HG03025 (cell line): ENCODE data around the gene GTF2H4.

ENCODE experiments used
- ATAC-seq: cut with Tn5 transposase; IDR thresholded peaks from one replicate; pipeline ENCODE4 v1.9.1; 2021; ENCODE audit warnings: mild to moderate bottlenecking, moderate library complexity; ENCODE audit not compliant: unreplicated experiment, low FRiP score

The GTF2H4 gene

GRCh38 chr6:30882204-30882758, 25.7 kb upstream of the GTF2H4 start:
- ATAC-seq = no peak

- ATAC-seq = no peak
Measured at GRCh38 chr6:30882759-30883684, 25.0 kb upstream of the GTF2H4 start.

GRCh38 chr6:30883685-30884520, 24.1 kb upstream of the GTF2H4 start, which contains the start of gene DDR1:
DDR1 (plus strand) TSS chr6:30884519; CDS start chr6:30888730, 4,211 bp downstream.
- no peak for ATAC-seq

DNA sequence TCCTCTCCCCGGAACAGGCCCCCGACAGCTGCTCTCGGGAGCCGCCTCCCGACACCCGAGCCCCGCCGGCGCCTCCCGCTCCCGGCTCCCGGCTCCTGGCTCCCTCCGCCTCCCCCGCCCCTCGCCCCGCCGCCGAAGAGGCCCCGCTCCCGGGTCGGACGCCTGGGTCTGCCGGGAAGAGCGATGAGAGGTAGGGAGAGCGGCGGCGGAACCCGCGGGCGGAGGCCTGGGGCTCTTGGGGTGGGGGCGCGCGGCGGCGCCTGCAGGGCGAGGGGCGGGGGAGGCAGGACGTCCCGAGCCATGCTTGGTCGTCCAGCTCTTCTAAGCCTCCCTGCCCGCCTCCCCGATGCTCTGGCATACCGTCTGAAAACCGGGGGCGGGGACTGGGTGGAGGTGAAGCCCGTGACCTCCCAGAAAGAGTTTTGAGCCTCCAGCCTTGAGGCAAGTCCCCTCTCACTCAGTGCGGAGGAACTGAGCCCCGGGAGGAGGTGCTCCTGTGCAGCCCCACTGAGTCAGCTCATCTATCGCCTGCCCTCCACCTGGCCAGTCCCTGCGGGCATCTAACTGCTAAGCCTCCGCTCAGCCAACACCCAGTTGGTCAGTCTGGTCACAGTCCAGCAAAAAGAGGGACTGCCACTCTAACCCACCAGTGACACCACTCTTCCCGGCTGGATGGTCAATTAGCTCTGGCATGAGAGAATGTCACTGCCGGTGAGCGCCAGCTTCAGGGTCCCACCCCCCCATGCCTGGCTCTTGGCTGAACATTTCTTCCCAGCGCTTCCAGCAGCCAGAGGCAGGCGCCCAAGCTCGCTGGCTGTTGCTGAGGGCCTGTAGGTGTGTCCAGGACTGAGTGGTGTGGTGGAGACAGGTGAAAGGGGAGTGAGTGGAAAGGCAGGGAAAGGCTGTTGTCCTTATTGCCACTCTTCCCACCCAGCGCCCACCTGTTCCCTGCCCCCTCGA, 23.2 kb upstream of the GTF2H4 start:
- ATAC-seq = no peak

- no peak for ATAC-seq
Measured at GRCh38 chr6:30885481-30885998, 22.5 kb upstream of the GTF2H4 start.

DNA sequence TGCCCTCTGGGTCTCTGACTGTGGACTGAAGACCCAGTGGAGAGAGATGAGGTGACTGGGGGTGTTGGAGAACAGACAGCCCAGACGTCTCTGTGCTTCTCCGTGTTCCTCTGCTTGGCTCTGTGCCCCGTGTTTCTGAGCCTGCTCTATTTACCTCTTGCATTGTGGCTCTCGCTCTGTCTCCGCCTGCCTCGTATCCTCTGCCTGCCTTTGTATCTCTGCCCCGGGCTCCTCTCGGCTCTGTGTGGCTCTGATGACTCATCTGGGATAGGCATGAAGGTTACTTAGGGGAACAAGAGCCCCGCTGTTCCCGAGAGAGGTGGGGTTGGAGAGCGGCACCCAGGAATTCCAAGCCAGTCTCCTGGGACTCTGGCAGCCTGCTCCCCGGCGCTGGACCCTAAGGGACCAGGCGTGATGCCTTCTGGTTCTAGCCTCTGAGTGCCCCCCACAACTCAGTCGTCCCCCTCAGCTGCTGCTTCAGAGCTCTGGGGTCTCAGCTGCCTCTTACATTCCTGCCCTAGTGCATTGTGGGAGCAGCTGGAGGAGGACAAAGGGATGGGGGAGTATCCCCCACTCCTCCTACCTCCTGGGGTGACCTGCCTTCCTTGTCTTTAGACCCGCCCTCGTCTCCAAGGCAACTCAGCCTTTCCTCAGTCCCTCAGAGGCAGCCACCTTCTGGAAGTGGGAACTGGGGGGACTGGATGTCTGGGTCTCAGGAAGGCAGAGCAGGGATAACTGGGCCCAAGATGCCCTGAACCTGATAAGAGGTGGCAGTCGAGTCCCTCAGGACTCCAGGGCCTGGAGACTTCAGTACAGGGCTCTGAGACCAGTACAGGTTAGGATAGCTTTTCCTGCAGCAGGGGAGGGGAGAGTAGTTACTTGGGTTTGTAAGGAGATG, 21.8 kb upstream of the GTF2H4 start:
- ATAC-seq = no peak

DNA sequence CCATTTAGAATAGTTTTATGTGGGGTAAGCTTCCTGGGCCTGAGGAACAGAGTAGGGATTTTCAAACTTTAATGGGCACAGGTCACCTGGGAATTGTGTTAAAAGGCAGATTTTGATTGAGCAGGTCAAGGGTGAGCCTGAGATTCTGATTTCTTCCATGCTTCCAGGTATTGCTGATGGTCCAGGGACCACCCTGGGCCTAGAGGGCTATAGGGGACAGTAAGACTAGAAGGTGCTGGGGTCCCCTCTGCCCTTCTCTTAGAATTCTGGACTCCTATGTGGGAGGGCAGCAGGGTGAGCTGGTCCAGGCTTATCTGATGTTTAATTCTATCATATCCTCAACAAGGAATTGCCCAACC, 21.1 kb upstream of the GTF2H4 start:
- ATAC-seq = no peak

GRCh38 chr6:30887901-30888815, 19.8 kb upstream of the GTF2H4 start:
- no peak for ATAC-seq

DNA sequence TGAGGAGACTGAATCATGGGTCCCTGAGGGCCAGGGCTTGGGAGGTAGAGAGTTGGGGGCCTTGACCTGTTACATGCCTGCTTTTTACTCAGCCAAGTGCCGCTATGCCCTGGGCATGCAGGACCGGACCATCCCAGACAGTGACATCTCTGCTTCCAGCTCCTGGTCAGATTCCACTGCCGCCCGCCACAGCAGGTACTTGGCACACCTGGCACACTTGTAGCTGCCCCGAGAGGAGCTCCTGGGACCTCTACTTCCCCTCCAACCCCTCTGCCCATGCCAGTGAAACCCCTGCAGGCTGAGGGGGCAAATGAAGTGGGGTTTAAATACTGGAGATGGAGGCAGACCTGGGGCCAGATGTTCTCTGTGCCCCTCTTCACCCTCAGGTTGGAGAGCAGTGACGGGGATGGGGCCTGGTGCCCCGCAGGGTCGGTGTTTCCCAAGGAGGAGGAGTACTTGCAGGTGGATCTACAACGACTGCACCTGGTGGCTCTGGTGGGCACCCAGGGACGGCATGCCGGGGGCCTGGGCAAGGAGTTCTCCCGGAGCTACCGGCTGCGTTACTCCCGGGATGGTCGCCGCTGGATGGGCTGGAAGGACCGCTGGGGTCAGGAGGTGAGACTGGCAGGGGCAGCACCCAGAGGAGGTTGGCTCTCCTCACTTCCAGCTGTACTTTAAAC, 19.1 kb upstream of the GTF2H4 start:
- no peak for ATAC-seq

DNA sequence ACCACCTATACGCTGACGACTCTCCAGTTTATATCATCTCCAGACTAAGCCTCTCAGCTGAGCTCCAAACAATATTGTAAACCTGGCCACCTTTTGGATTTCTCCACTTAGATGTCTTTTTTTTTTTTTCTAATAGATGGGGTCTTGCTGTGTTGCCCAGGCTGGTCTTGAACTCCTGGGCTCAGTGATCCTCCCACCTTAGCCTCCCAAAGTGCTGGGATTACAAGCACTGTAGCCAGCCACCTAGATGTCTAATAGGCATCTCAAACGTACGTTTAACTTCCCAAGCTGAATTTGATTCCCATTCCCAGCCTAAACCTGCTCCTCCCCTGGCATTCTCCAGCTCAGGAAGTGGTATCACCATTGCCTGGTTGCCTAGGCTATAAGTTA, 18.5 kb upstream of the GTF2H4 start:
- ATAC-seq = no peak

- no peak for ATAC-seq
Measured at GRCh38 chr6:30889921-30890645, 17.9 kb upstream of the GTF2H4 start.

DNA sequence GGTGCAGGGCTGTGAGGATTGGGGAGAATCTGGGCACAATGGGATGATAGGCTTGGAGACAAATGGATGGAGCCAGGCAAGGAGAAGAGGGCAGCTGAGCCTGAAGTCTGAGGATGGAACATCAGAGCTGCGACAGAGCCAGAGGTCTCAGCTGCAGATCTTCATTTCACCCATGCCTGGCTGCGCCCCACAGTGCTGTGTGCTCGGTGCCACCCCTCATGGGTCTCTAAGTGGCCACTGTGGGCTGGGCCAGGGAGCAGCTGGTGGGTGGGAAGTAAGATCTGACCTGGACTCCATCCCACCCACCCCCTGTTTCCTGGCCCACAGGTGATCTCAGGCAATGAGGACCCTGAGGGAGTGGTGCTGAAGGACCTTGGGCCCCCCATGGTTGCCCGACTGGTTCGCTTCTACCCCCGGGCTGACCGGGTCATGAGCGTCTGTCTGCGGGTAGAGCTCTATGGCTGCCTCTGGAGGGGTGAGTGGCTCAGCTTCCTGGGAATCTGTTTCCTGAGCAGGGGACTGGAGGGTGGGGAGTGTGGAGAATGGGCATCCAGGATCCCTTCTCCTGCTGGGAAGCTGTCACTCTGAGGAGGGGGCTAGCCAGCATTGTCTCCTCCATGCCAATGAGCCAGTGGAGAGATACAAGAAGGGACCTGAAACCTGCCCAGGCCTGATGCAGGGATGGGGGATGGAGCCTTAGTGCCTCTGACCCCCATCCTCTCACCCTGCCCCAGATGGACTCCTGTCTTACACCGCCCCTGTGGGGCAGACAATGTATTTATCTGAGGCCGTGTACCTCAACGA, 17.2 kb upstream of the GTF2H4 start:
- no peak for ATAC-seq

DNA sequence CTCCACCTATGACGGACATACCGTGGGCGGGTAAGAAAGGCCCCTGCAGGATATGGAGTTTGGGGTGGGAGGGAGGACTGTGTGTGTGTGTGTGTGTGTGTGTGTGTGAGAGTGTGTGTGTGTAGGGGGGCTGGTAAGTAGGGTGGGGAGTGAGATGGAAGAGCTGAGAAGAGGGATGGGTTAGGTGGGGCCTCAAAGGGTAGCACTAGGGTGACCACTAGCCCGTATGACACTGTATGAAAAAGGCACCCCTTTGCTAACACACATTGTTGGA, 16.6 kb upstream of the GTF2H4 start:
- no peak for ATAC-seq

GRCh38 chr6:30891816-30892538, 16.0 kb upstream of the GTF2H4 start:
- no peak for ATAC-seq

DNA sequence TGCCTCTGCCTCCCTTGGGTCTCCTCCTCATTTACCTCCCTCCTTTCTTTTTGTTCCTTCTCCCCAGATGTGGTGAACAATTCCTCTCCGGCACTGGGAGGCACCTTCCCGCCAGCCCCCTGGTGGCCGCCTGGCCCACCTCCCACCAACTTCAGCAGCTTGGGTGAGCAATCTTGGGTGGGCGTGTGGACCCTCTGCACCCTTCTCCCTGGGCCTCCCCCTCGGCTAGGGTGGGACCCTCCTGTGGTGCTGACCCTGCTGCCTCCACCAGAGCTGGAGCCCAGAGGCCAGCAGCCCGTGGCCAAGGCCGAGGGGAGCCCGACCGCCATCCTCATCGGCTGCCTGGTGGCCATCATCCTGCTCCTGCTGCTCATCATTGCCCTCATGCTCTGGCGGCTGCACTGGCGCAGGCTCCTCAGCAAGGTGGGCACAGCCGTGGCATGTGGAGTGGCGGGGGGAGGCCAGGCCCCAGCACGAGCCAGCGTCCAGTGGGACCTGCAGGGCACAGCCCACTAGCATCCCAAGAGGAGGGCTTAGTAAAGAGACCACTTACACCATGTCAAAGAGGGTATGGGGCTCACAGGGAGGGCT, 14.9 kb upstream of the GTF2H4 start:
- ATAC-seq = no peak
